Measurements from ENCODE around the gene AIDA.

- TF ChIP-seq ZBTB49 (tag by site-specific recombination; IDR thresholded peaks at IDR 0.05; ENCODE audit: low read depth) (no peak), ZNF274 (IDR thresholded peaks at IDR 0.05; ENCODE audit: low read length) (no peak), ZNF274 (tag by site-specific recombination; IDR thresholded peaks at IDR 0.05; ENCODE audit: borderline replicate concordance) (no peak), HOXA7 (CRISPR knock-in tag; IDR thresholded peaks at IDR 0.05; ENCODE audit: borderline replicate concordance) (no peak), KLF1 (tag by site-specific recombination; IDR thresholded peaks at IDR 0.05) (no peak), CTCF (tag by site-specific recombination; IDR thresholded peaks at IDR 0.05) (no peak), ZNF398 (tag by site-specific recombination; IDR thresholded peaks at IDR 0.05) (no peak), ZNF2 (tag by site-specific recombination; IDR thresholded peaks at IDR 0.05) (no peak), SETDB1 (IDR thresholded peaks at IDR 0.05; ENCODE audit: insufficient read length, low read length) (no peak), ZNF76 (tag by site-specific recombination; IDR thresholded peaks at IDR 0.05; ENCODE audit: borderline replicate concordance, low read depth) (no peak), ZNF280C (tag by site-specific recombination; IDR thresholded peaks at IDR 0.05) (no peak), ZNF23 (tag by site-specific recombination; IDR thresholded peaks at IDR 0.05; ENCODE audit: borderline replicate concordance) (no peak)
Measured at GRCh38 chr1:222641269-222641948, 70.9 kb downstream of the AIDA start.
